Coronary artery (tissue), 2 donors: Measurements from ENCODE around the gene DRP2.

ENCODE experiments used
- DNase-seq: peaks from one replicate; pipeline ENCODE4 v3.0.0-alpha.2; 2017; ENCODE audit warnings: low spot score
- H3K27ac ChIP-seq, 2 donors: fragments of 200-600 bp; sonication (generic); one replicate each; pipeline ENCODE4 v1.5.1; 2016 to 2019
- H3K4me3 ChIP-seq: fragments of 200-600 bp; sonication (generic); 2 replicates; pipeline ENCODE4 v1.5.1; 2016; ENCODE audit warnings: mild to moderate bottlenecking, moderate library complexity
- TF ChIP-seq, protein P1 (sequence below): fragments of 200-600 bp; sonication (generic); IDR thresholded peaks from one replicate; pipeline ENCODE4 v1.5.1; 2019; ENCODE audit warnings: antibody characterized with exemption

DRP2 gene

DNA sequence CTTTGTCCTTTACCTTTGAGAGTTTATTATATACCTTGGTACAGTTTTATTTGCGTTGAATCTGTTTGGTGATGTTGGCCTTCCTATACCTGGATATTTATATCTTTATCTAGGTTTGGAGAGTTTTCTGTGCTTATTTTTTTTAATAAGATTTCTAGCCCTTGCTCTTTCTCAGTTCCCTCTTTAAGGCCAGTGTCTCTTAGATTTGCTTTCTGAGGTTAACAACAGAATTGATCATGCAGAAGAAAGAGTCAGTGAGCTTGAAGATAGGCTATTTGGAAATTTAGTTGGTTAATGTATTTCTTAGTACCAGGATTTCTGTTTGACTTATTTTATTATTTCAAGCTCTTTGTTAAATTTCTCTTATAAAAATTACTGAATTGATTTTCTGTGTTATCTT lies 84.2 kb downstream of the DRP2 start:
- H3K27ac ChIP-seq, result no peak overlapping the region
- no peak overlapping the region for H3K4me3 ChIP-seq
- DNase-seq, result no peak
- TF ChIP-seq, protein P1, sequence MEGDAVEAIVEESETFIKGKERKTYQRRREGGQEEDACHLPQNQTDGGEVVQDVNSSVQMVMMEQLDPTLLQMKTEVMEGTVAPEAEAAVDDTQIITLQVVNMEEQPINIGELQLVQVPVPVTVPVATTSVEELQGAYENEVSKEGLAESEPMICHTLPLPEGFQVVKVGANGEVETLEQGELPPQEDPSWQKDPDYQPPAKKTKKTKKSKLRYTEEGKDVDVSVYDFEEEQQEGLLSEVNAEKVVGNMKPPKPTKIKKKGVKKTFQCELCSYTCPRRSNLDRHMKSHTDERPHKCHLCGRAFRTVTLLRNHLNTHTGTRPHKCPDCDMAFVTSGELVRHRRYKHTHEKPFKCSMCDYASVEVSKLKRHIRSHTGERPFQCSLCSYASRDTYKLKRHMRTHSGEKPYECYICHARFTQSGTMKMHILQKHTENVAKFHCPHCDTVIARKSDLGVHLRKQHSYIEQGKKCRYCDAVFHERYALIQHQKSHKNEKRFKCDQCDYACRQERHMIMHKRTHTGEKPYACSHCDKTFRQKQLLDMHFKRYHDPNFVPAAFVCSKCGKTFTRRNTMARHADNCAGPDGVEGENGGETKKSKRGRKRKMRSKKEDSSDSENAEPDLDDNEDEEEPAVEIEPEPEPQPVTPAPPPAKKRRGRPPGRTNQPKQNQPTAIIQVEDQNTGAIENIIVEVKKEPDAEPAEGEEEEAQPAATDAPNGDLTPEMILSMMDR, result no peak
